HG03520 (cell line): Measurements from ENCODE around the gene UVRAG.
"Not testable (repeated sequence)": the region's sequence is repeated elsewhere in the genome, so short reads cannot be mapped to it uniquely, and the experiment has no call there.

Source experiments
- ATAC-seq: cut with Tn5 transposase; IDR thresholded peaks from one replicate; pipeline ENCODE4 v1.9.1; 2021; ENCODE audit warnings: mild to moderate bottlenecking, moderate library complexity; ENCODE audit not compliant: unreplicated experiment

Gene UVRAG

GRCh38 chr11:75910426-75911145 lies 95.6 kb downstream of the UVRAG start:
- ATAC-seq: no peak

DNA sequence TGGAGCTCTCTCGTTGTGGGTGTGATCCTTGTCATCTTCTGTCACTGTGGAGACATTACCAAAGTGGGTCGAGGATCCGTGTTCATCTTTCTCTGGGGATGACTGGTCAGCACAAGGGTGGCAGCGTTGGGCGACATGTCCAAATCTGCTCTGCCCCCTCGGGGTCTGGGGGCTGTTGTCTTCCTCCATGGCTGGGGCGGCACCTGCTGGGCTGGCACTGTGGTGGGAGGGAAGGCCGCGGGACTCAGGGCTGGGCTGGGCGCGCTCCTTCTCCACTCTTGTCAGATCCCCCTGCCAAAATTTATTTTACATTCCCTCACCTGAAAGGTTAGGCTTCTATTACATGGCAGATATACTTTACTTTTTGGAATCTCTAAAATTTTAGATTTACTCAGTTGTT lies 96.4 kb downstream of the UVRAG start:
- ATAC-seq: no peak

DNA sequence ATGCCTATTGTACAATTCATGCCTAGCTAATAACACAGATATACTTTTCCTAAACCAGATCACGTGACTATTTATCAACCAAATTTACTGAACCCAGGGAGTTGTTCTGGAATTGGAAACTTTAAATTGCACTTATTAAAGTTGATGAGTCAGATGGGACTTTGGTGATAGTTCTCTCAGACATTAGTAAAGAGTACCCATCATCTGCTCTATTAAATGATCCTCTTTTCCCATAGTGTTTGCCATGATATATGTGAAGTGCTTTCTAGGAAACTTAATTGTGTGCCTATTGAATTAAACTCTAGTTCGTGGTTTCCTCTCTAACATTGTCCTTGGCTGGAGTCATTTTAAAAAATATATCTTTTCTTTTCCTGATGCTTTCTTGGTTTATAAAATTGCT lies 99.0 kb downstream of the UVRAG start:
- ATAC-seq: no peak

- ATAC-seq: no peak
Observed at GRCh38 chr11:75916882-75917281, 101.9 kb downstream of the UVRAG start.

GRCh38 chr11:75918331-75918730 lies 103.3 kb downstream of the UVRAG start:
- ATAC-seq: no peak

- no peak for ATAC-seq
Observed at GRCh38 chr11:75919525-75919924, 104.5 kb downstream of the UVRAG start.

DNA sequence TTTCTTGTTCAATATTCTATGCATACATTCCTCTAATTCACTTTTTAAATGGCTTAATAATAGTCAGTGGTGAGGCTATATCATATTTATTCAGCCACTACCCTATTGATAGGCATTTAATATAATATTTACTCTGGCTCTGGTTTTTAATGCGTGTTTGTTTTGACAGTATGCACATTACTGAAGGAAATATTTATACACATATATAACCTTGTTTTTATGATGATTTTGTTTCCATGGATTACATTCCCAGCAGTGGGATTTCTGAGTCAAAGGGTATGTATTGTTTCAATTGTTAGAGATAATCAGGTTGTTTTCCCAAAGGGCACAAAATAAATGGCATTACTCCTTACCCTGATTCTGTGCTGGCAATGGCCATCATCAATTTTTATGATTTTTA lies 105.8 kb downstream of the UVRAG start:
- ATAC-seq: no peak

- no peak for ATAC-seq
Observed at GRCh38 chr11:75921808-75922207, 106.8 kb downstream of the UVRAG start.

- ATAC-seq: no peak
Observed at GRCh38 chr11:75924966-75925784, 110.2 kb downstream of the UVRAG start.

DNA sequence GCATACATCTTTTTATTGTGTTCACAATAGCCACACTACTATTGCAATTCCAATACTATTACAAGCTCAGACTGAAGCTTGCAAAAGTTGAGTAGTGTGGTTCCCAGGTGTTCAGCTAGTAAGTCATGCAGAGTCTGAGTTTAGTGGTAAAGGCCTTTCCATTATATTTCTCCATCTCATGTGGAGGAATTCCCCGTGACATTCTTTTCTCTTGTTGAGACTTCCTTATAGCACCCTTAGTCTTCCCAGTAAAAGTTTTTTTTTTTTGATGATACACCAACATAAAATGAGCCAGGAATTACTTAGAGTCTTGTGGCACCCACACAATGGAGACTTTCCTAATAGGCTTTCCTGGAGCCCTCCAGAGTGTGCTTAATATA lies 110.8 kb downstream of the UVRAG start:
- no peak for ATAC-seq

- ATAC-seq: no peak
Observed at GRCh38 chr11:75929706-75930105, 114.7 kb downstream of the UVRAG start.

- no peak for ATAC-seq
Observed at GRCh38 chr11:75930534-75930933, 115.5 kb downstream of the UVRAG start.

DNA sequence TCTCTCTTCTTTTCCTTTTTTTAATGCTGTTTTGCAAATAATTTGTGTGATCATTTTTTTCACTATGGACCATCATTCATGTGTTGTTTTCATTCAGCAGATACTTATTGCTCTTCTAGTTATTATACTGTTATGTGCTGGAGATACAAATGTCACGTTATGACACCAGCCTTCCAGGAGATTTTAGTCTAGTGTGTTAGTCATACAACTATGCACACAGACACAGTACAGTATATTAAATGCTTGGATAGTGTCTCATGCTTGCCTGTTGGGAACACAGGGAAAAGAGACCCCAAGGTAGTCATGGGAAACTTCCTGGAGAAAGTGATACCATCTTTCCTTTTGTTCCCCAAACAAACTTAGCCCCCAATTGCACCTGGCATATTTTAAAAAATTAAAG lies 116.1 kb downstream of the UVRAG start:
- ATAC-seq: no peak

- ATAC-seq: not testable (repeated sequence)
Observed at GRCh38 chr11:75933736-75934135, 118.7 kb downstream of the UVRAG start.

- ATAC-seq: no peak
Observed at GRCh38 chr11:75934851-75935250, 119.8 kb downstream of the UVRAG start.

DNA sequence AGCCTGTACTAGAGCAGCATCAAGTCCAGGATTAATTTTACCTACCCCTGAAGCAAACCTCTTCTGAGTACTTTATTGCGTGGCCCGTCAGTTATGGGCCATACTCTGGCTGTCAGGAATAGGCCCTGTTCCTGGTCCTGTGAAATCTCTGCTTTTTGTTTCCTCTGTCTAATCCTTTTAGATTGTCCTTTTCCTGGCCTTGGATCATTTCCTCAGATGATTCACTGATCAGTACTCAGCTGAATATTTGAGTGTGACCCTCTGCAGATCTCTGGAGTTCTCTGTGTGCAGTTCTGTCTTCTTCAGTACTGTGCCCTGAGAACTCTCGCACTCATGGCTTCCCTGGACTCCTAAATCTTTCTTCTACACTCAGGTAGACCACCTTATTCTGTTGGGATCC lies 123.5 kb downstream of the UVRAG start:
- no peak for ATAC-seq

DNA sequence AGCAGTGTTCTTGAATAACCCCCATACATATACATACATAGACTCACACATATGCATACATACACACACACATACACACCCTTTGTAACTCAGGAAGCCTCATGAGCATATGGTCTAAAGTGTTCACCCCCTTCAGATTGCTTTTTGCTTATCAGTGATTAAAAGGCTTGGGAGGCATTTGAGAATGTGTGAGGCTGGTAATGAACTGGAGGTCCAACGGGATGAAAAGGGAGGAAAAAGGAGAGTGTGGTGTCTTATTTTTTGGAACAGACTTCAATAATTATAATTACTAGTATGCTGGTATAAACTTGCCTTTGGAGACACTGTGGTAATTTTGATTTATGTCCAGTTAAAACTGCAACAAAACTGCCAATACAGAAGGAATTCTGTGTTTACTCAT lies 124.5 kb downstream of the UVRAG start:
- no peak for ATAC-seq

DNA sequence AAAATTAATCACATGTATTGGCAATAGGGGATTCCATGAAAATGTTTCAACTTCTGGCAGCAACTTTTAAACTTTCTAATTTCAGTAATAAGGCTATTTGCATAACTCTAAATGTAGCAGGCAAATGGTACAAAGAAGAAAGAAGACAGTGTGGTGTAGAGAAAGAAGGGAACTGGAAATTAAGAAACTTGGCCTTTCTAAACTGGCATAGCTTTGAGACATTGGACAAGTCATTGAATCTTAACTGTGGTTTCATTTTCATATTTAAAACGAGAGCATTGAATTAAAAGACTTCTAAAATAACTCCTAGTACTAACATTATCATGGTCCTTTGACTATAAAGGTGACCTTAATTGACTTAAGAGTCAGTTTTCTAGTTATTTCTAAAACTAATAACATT lies 125.0 kb downstream of the UVRAG start:
- no peak for ATAC-seq

DNA sequence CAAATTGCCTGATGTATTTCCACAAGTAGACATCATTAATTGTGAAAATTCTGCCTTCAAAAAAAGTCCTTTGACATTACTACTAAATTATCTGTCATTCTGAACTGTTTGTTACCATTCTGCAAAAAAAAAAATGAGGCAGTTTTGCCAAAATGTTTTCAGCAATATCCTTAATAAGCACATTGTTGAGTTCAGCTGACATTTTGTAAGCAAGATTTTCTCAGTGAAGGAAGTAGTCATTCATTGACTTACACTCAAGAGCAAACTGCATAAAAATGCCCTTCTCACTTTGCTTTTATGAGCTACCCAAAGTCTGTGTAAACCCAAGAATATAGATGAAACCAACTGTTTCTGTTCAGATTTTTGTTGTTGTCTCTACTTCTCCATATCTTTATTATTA lies 125.9 kb downstream of the UVRAG start:
- no peak for ATAC-seq

GRCh38 chr11:75944515-75944914 lies 129.5 kb downstream of the UVRAG start:
- no peak for ATAC-seq

DNA sequence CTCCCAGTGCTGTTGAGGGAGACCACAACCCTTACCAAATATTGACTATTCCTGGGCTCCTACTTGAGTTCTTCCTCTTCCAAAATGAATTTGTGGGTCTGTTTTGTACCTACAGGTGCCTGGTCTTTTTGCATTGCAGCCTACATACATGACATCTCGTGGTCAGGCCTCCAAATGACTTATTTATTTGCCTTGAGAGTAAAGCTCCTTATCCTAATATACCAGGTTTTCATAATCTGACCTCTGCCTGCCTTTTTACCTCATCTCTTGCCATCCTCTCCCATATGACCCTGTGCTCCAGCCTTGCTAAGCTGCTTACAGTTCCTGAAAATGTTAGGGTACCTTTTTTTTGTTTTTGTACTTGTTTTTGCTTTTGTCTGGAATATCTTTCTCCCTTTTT lies 130.4 kb downstream of the UVRAG start:
- ATAC-seq: no peak

- no peak for ATAC-seq
Observed at GRCh38 chr11:75945947-75946346, 130.9 kb downstream of the UVRAG start.
